HL-60 (cell line): ENCODE measurements around the gene THPO.

Experiments
- GABPA ChIP-seq: IDR thresholded peaks from 2 replicates; pipeline ENCODE4 v1.6.1; 2012; ENCODE audit warnings: low read depth
- POLR2AphosphoS5 ChIP-seq: IDR thresholded peaks from 2 replicates; pipeline ENCODE4 v1.6.1; 2012; ENCODE audit warnings: low read depth
- SPI1 ChIP-seq: IDR thresholded peaks from 2 replicates; pipeline ENCODE4 v1.6.1; 2012; ENCODE audit warnings: low read depth, mild to moderate bottlenecking, borderline replicate concordance
- TF ChIP-seq, protein P1 (sequence below): IDR thresholded peaks from one replicate; pipeline ENCODE4 v1.5.1; 2011; ENCODE audit warnings: low read length, control low read depth, inconsistent platforms; ENCODE audit not compliant: insufficient read depth
- TF ChIP-seq, protein P2 (sequence below): IDR thresholded peaks from 2 replicates; pipeline ENCODE4 v1.6.1; 2012; ENCODE audit warnings: low read depth; ENCODE audit not compliant: insufficient replicate concordance

DNA sequence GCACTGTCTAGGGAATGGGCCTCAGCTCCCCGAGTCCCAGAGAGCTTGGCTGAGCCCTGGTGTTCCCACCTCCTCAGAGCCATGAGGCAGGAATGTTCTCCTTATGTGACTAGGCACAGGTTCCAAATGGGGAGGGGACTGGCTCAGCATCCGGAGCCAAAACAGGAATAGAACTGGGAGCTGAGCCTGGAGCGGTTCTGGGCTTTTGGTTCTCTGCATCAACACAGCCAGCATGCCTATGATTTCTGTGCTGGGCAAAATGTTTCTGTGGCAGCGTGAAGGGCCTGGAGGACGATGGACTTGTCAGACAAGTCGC lies 40.6 kb downstream of the THPO start, which contains the start of gene FAM131A:
- TF ChIP-seq, protein P1, sequence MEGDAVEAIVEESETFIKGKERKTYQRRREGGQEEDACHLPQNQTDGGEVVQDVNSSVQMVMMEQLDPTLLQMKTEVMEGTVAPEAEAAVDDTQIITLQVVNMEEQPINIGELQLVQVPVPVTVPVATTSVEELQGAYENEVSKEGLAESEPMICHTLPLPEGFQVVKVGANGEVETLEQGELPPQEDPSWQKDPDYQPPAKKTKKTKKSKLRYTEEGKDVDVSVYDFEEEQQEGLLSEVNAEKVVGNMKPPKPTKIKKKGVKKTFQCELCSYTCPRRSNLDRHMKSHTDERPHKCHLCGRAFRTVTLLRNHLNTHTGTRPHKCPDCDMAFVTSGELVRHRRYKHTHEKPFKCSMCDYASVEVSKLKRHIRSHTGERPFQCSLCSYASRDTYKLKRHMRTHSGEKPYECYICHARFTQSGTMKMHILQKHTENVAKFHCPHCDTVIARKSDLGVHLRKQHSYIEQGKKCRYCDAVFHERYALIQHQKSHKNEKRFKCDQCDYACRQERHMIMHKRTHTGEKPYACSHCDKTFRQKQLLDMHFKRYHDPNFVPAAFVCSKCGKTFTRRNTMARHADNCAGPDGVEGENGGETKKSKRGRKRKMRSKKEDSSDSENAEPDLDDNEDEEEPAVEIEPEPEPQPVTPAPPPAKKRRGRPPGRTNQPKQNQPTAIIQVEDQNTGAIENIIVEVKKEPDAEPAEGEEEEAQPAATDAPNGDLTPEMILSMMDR: no peak
- TF ChIP-seq, protein P2, sequence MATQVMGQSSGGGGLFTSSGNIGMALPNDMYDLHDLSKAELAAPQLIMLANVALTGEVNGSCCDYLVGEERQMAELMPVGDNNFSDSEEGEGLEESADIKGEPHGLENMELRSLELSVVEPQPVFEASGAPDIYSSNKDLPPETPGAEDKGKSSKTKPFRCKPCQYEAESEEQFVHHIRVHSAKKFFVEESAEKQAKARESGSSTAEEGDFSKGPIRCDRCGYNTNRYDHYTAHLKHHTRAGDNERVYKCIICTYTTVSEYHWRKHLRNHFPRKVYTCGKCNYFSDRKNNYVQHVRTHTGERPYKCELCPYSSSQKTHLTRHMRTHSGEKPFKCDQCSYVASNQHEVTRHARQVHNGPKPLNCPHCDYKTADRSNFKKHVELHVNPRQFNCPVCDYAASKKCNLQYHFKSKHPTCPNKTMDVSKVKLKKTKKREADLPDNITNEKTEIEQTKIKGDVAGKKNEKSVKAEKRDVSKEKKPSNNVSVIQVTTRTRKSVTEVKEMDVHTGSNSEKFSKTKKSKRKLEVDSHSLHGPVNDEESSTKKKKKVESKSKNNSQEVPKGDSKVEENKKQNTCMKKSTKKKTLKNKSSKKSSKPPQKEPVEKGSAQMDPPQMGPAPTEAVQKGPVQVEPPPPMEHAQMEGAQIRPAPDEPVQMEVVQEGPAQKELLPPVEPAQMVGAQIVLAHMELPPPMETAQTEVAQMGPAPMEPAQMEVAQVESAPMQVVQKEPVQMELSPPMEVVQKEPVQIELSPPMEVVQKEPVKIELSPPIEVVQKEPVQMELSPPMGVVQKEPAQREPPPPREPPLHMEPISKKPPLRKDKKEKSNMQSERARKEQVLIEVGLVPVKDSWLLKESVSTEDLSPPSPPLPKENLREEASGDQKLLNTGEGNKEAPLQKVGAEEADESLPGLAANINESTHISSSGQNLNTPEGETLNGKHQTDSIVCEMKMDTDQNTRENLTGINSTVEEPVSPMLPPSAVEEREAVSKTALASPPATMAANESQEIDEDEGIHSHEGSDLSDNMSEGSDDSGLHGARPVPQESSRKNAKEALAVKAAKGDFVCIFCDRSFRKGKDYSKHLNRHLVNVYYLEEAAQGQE: no peak
- TF ChIP-seq POLR2AphosphoS5 (no peak), GABPA (no peak), SPI1 (no peak)
